Femur (tissue), 1 donor: ENCODE data around the gene IMMP2L.
"Not testable (repeated sequence)": the region's sequence is repeated elsewhere in the genome, so short reads cannot be mapped to it uniquely, and the experiment has no call there.

Source experiments
- DNase-seq: peaks from one replicate; pipeline ENCODE4 v3.0.0-alpha.2; 2017

IMMP2L gene

GRCh38 chr7:111259991-111260390 is 302.3 kb downstream of the IMMP2L start:
- DNase-seq = no peak

DNA sequence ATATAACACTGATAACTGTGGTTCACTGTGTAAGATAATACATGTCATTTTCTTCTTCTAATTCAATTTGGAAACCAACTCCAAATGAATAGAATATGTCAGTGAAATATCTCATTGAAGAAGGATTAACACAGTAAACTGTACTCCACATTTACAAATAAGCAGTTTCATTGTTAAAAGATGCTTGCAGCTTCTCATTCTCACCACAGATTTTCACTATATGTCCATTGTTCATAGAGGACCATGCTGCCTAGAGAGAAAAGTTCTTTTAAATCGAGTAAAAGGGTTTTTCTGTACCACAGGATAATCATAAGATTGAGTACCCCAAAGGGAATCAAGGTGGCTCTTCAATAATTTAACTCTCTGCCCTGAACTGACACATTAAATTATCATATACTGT is 305.9 kb downstream of the IMMP2L start:
- DNase-seq = no peak

- DNase-seq = no peak
These were observed 306.7 kb downstream of the IMMP2L start for GRCh38 chr7:111255576-111255975.

GRCh38 chr7:111251365-111251764 is 310.9 kb downstream of the IMMP2L start:
- DNase-seq = not testable (repeated sequence)

DNA sequence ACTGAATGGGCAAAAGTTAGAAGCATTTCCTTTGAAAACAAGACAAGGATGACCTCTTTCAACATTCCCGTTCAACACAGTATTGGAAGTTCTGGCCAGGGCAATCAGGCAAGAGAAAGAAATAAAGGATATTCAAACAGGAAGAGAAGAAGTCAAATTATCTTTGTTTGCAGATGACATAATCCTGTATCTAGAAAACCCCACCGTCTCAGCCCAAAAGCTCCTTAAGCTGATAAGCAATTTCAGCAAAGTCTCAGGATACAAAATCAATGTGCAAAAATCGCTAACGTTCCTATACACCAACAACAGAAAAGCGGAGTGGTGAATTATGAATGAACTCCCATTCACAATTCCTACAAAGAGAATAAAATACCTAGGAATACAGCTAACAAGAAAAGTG is 312.5 kb downstream of the IMMP2L start:
- not testable (repeated sequence) for DNase-seq

GRCh38 chr7:111242141-111242755 is 320.0 kb downstream of the IMMP2L start:
- DNase-seq = no peak

GRCh38 chr7:111240371-111240770 is 321.9 kb downstream of the IMMP2L start:
- DNase-seq = no peak

DNA sequence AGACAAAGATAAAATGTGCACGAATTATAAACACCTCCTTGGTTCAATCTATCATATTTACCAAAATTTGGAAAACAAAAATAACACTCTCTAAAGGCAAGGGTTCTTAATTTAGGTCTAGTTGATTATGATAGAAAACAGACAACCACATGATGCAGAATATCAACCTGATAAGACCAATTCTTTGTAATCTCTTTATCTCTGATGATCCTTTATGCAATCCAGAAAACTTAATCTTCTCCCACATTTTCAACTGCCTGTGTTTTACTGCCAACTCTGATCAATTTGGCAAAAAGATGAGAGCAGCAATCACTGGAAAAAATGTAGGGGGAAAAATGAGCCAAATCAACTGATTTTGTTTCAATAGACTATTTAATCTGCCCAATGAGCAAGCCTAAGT is 322.9 kb downstream of the IMMP2L start:
- DNase-seq = no peak

- DNase-seq = no peak
These were observed 323.4 kb downstream of the IMMP2L start for GRCh38 chr7:111238886-111239285.

DNA sequence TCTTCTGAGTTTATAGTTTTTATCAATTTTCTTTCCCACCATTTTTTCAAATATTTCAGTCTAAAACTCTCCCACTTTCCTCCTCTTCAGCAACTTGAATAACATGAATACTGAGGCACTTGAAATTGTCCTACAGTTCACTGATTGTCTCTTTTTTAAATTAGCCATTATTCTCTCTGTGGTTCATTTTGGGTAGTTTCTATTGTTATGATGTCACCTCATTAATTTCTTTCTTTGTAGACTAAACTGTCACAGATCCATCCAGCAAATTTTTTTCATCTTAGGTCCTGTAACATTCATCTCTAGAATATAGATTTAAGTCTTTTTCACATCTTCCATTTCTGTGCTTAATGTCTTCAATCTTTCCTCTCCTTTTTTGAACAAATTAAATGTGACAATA is 326.6 kb downstream of the IMMP2L start:
- DNase-seq = no peak

GRCh38 chr7:111232249-111233084 is 329.8 kb downstream of the IMMP2L start:
- no peak for DNase-seq

DNA sequence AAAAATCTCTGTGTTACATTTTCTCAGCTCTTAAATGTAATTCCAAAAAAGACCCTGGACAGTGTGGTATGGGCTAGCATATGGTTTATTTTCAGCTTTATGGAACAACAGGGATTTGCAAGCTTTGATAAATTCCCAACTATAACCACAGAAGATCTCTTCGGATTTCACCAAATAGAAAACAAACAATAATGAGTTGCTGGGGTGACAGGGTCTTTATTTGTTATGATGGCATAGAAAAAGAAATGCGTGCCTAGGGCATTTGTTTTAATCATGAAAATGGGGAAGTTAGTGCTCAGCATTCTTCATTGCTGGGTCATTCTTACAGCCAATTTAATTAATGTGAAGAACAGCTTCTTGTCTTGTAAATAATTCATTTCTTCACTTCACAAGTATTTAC is 332.4 kb downstream of the IMMP2L start:
- no peak for DNase-seq

- DNase-seq = no peak
These were observed 333.0 kb downstream of the IMMP2L start for GRCh38 chr7:111229181-111229740.

- no peak for DNase-seq
These were observed 333.9 kb downstream of the IMMP2L start for GRCh38 chr7:111228437-111228836.

- no peak for DNase-seq
These were observed 335.5 kb downstream of the IMMP2L start for GRCh38 chr7:111226800-111227199.

GRCh38 chr7:111224354-111225231 is 337.7 kb downstream of the IMMP2L start:
- DNase-seq = no peak

DNA sequence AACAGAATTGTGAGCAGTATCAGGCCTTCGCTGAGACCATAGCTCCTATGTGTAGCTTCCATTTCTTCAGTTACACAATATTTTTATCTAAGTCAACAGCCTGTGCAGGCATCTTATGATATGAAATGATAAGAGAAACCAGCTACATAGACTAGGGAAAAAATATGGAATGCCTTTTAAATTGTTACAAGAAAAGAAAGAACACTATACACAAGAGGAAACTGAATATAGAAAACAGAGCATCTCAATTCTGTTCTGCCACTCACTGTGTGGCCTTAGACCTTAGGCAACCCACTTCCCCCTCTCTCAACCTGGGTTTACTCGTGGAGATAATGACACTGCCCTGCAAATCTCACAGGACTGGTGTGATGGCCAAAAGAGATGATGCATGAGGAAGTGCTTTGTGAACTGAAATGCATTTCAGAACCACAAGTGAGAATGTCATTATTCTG is 338.5 kb downstream of the IMMP2L start:
- DNase-seq = no peak

GRCh38 chr7:111215550-111215949 is 346.7 kb downstream of the IMMP2L start:
- DNase-seq = no peak

DNA sequence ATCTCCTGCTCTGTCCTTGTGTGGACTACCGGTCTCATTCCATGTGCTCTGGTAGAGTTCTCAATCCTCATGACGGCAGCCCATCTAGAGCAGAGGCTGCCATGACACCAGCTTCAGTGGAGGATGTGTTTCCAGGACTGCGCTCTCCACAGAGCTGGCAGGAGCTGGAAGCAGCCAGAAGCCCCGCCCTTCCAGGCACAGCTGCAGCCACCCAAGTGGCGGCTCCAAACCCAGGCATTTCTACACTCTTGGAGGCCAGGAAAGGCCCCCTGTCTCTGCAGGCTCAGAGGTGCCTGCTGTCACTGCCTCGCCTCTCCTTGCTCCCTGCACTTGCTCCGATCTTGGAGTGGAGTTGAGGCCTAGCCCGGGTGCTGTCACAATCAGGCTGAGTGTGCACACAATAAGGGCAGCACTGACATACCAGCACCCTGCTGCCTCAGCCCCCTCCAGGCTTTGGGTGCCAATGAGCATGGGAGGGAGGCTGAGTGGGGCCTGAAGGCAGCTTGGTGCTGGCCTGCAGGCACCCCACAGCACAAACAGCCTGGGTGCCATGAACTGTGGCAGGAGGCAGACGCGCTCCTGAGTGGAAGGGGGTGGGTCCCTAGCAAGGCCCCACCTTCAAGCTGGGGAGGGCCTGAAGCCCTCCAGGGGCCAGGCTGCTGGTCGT is 349.3 kb downstream of the IMMP2L start:
- no peak for DNase-seq

GRCh38 chr7:111210996-111211395 is 351.3 kb downstream of the IMMP2L start:
- no peak for DNase-seq

- DNase-seq = no peak
These were observed 352.2 kb downstream of the IMMP2L start for GRCh38 chr7:111210043-111210442.

DNA sequence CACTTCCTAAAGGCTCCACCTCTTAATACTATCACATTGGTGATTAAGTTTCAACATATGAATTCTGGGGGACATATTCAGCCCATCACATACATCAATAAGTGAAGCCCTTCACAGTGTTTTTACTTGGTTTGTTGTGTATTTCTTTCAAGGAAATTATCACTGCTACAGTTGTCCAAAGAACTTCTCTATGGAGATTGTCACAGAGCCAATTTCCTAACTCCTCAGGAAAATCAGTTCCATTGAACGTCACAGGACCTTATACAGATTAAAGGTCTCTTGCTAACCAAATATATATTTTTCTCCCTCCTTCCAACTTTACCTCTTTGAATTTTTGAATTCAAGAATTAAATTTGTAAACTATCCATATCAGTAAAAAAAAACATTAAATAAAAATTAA is 357.0 kb downstream of the IMMP2L start:
- DNase-seq = no peak

DNA sequence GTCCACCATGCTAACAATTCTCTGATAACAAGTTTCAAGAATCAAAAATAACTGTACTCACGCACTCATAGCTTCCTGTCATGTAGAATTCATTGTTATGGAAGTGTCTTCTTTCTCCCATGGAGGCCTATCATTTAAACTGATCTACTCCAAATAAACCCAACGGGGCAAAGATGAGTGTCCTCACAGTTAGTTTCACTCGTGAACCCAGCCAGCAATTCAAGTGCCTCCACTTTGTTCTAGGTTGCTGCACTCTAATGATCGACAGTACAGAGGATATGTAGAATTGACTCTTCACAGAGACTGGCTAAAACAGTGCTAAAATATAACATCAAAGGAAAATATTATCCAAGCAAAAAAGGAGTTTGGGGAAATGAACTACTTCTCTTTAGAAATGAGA is 360.0 kb downstream of the IMMP2L start:
- DNase-seq = no peak
